B cell (primary cell): Measurements from ENCODE around the gene RAB31. TPM values are rescaled to one million over a fixed set of nuclear protein-coding genes. Genes with fewer than 3 reads are reported as not detected.
"Not testable (repeated sequence)": the region's sequence is repeated elsewhere in the genome, so short reads cannot be mapped to it uniquely, and the experiment has no call there.

Experiments used
- ATAC-seq: fragments of 200-7000 bp; cut with Tn5 transposase; one replicate; pipeline ENCODE4 v1.10.0; 2021; ENCODE audit warnings: low read depth, mild to moderate bottlenecking, moderate number of reproducible peaks, moderate library complexity
- CTCF ChIA-PET: fragments of 350-600 bp; sonication (Branson Sonifier 250); formaldehyde crosslinking; loops from one replicate; lab custom pipeline; 2021; ENCODE audit warnings: antibody characterized with exemption, inconsistent platforms; lab: Charles Lee
- POLR2A ChIA-PET: fragments of 350-600 bp; sonication (Branson Sonifier 250); formaldehyde crosslinking; loops from one replicate; lab custom pipeline; 2021; ENCODE audit warnings: antibody characterized with exemption; lab: Charles Lee
- DNase-seq: peaks from one replicate; pipeline ENCODE4 v3.0.0; 2013
- H2AFZ ChIP-seq: 2 replicates; pipeline ENCODE4 v1.6.1; 2012; ENCODE audit warnings: mild to moderate bottlenecking, low read depth, low read length; ENCODE audit not compliant: insufficient read depth, poor library complexity, severe bottlenecking
- H3K27ac ChIP-seq, 2 donors: 1 replicate in 1 of 2; 2 replicates in 1 of 2; pipeline ENCODE4 v1.5.1; 2012 to 2013; ENCODE audit warnings: low read length in 2 of 2, mild to moderate bottlenecking in 2 of 2, moderate library complexity in 1 of 2
- H3K27me3 ChIP-seq, 4 experiments: fragments of 200-600 bp in 1 of 4; sonication (generic) in 1 of 4; replicated peaks in 1 of 4; 1 replicate in 2 of 4; 2 replicates in 2 of 4; pipeline versions ENCODE4 v1.6.1 to v1.7.0; 2013 to 2016; ENCODE audit warnings: low read length in 3 of 4, mild to moderate bottlenecking in 2 of 4, mixed read lengths in 1 of 4, moderate library complexity in 1 of 4; ENCODE audit not compliant: insufficient read depth in 4 of 4, control insufficient read depth in 3 of 4; ENCODE audit errors: control extremely low read depth in 1 of 4
- H3K36me3 ChIP-seq, 2 experiments: replicated peaks in 1 of 2; 1 replicate in 1 of 2; 2 replicates in 1 of 2; pipeline versions ENCODE4 v1.6.1 to v1.7.1; 2013; ENCODE audit warnings: low read length in 1 of 2; ENCODE audit not compliant: insufficient read depth in 2 of 2, control insufficient read depth in 1 of 2; ENCODE audit errors: control extremely low read depth in 1 of 2, extremely low read depth in 1 of 2
- H3K4me1 ChIP-seq, 2 donors: fragments of 200-600 bp in 1 of 2; sonication (generic) in 1 of 2; 1 replicate in 1 of 2; 2 replicates in 1 of 2; pipeline versions ENCODE4 v1.5.1 to v1.6.1; 2013 to 2017; ENCODE audit warnings: low read length in 2 of 2; ENCODE audit not compliant: control insufficient read depth in 2 of 2, insufficient read depth in 2 of 2
- H3K4me2 ChIP-seq: replicated peaks from 2 replicates; pipeline ENCODE3; 2012; ENCODE audit warnings: mild to moderate bottlenecking, low read depth, low read length; ENCODE audit not compliant: poor library complexity, severe bottlenecking
- H3K4me3 ChIP-seq, 5 experiments: fragments of 200-600 bp in 1 of 5; sonication (generic) in 1 of 5; 1 replicate in 3 of 5; 2 replicates in 2 of 5; pipeline versions ENCODE4 v1.5.1 to v1.7.0; 2011 to 2016; ENCODE audit warnings: low read length in 4 of 5, mild to moderate bottlenecking in 4 of 5, low read depth in 2 of 5, control low read depth in 1 of 5, moderate library complexity in 1 of 5; ENCODE audit not compliant: insufficient read depth in 1 of 5; ENCODE audit errors: control extremely low read depth in 1 of 5, extremely low read depth in 1 of 5
- H3K79me2 ChIP-seq: fragments of 200-600 bp; sonication (generic); one replicate; pipeline ENCODE4 v1.6.0; 2016; ENCODE audit warnings: low read length; ENCODE audit not compliant: control insufficient read depth, insufficient read depth
- H3K9ac ChIP-seq: fragments of 200-600 bp; sonication (generic); 2 replicates; pipeline ENCODE4 v1.6.1; 2017; ENCODE audit warnings: mild to moderate bottlenecking, low read length, moderate library complexity
- H3K9me3 ChIP-seq, 3 donors: one replicate each; pipeline versions ENCODE4 v1.6.1 to v1.7.1; 2013; ENCODE audit warnings: low read length in 2 of 3; ENCODE audit not compliant: control insufficient read depth in 2 of 3, insufficient read depth in 1 of 3; ENCODE audit errors: control extremely low read depth in 1 of 3
- H4K20me1 ChIP-seq: 2 replicates; pipeline ENCODE4 v1.6.0; 2012; ENCODE audit warnings: mild to moderate bottlenecking, low read length; ENCODE audit not compliant: insufficient read depth, control insufficient read depth, poor library complexity, severe bottlenecking
- H3K27ac Mint-ChIP-seq: one replicate; pipeline ENCODE4 v1.8.0; 2021; ENCODE audit warnings: mixed read lengths
- H3K27me3 Mint-ChIP-seq: one replicate; pipeline ENCODE4 v1.8.0; 2021; ENCODE audit warnings: mixed read lengths
- H3K4me1 Mint-ChIP-seq: one replicate; pipeline ENCODE4 v1.8.0; 2021; ENCODE audit warnings: mixed read lengths
- H3K4me3 Mint-ChIP-seq: one replicate; pipeline ENCODE4 v1.8.0; 2021; ENCODE audit warnings: mixed read lengths
- H3K9me3 Mint-ChIP-seq: one replicate; pipeline ENCODE4 v1.8.0; 2022; ENCODE audit warnings: mixed read lengths; ENCODE audit not compliant: insufficient read depth
- EZH2 ChIP-seq: IDR thresholded peaks from 2 replicates; pipeline ENCODE4 v1.6.1; 2012; ENCODE audit warnings: borderline replicate concordance, low read depth, mild to moderate bottlenecking, moderate library complexity, low read length; ENCODE audit not compliant: insufficient read depth, poor library complexity, severe bottlenecking
- WGBS: methylation state at CpG from one replicate; pipeline ENCODE4 v1.1.5; 2013; ENCODE audit warnings: missing lambda C conversion rate; ENCODE audit not compliant: insufficient coverage; 5-methylcytosine and 5-hydroxymethylcytosine counted together
- intact Hi-C: fragments of 100-400 bp; cut with micrococcal nuclease; formaldehyde crosslinking; loops from one replicate; pipeline ENCODE4 v1.10.0; 2022
- polyA plus RNA-seq: library from polyadenylated mRNA; depleted of rRNA; stranded (reverse); fragments of >200 nt; gene quantifications from 2 replicates; pipeline ENCODE4 v1.2.3, GENCODE V29; 2012
- total RNA-seq, 2 donors: library from RNA; stranded (reverse); fragments of 120-200 nt in 1 of 2; gene quantifications; 1 replicate in 1 of 2; 2 replicates in 1 of 2; pipeline versions ENCODE4 v1.2.3 to v1.2.4, GENCODE V29; 2013 to 2022
- TF ChIP-seq, protein P1 (sequence below): fragments of 200-600 bp; IDR thresholded peaks from one replicate; pipeline ENCODE4 v1.8.0; 2022; ENCODE audit warnings: antibody characterized with exemption, mild to moderate bottlenecking

RAB31 gene
- total and polyA plus RNA-seq, 2 donors (not counting 1 experiment from before 2014, with no cell fraction given): 15.5 to 44.6 TPM

DNA sequence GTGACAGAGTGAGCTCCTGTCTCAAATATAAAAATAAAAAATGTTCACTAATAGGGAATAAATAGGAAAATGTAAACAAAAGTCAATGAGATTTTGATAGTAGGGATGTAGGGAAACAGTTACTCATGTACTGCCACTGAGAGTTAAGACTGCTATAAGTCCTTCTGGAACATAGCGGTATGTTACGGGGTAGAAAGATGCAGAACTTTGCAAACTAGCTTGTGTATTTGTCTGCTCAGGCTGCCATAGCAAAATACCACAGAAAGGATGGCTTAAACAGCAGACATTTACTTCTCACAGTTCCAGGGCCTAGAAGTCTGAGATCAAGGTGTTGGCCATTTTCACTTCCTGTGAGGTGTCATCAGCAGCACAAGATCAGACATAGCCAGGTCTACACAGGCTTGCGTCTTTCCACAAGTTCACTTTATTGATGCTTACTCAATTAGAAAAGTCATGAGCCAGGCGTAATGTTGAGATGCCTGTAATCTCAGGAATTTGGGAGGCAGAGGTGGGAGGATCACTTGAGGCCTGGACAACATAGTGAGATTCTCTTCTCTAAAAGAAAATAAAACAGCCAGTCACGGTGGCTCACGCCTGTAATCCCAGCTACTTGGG, 186.5 kb downstream of the RAB31 start:
- Mint-ChIP-seq H3K27ac (no peak overlapping the region), H3K4me3 (no peak overlapping the region), H3K9me3 (no peaks in the 10 kb centered on the region), H3K4me1 (no peaks in the 10 kb centered on the region), H3K27me3 (peaks cover 4% of the 10 kb centered on the region)
- no peak overlapping the region for H3K9ac ChIP-seq
- no peaks in the 10 kb centered on the region for H3K27me3 ChIP-seq
- WGBS: 100% methylated on average over 2 of the region's 6 CpGs
- ChIA-PET CTCF (no interaction called here), POLR2A (no interaction called here)
- H3K36me3 ChIP-seq: no peaks in the 10 kb centered on the region
- ATAC-seq (no peak), DNase-seq (no peak)
- no peak overlapping the region for H3K27ac ChIP-seq
- no peaks in the 10 kb centered on the region for H4K20me1 ChIP-seq
- no peak overlapping the region for H2AFZ ChIP-seq
- no peak overlapping the region for H3K4me2 ChIP-seq
- no peaks in the 10 kb centered on the region for H3K79me2 ChIP-seq
- intact Hi-C loops: no loop called here
- no peaks in the 10 kb centered on the region for H3K9me3 ChIP-seq
- no peak overlapping the region for H3K4me3 ChIP-seq
- TF ChIP-seq, protein P1, sequence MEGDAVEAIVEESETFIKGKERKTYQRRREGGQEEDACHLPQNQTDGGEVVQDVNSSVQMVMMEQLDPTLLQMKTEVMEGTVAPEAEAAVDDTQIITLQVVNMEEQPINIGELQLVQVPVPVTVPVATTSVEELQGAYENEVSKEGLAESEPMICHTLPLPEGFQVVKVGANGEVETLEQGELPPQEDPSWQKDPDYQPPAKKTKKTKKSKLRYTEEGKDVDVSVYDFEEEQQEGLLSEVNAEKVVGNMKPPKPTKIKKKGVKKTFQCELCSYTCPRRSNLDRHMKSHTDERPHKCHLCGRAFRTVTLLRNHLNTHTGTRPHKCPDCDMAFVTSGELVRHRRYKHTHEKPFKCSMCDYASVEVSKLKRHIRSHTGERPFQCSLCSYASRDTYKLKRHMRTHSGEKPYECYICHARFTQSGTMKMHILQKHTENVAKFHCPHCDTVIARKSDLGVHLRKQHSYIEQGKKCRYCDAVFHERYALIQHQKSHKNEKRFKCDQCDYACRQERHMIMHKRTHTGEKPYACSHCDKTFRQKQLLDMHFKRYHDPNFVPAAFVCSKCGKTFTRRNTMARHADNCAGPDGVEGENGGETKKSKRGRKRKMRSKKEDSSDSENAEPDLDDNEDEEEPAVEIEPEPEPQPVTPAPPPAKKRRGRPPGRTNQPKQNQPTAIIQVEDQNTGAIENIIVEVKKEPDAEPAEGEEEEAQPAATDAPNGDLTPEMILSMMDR: no peak
- H3K4me1 ChIP-seq: no peaks in the 10 kb centered on the region

DNA sequence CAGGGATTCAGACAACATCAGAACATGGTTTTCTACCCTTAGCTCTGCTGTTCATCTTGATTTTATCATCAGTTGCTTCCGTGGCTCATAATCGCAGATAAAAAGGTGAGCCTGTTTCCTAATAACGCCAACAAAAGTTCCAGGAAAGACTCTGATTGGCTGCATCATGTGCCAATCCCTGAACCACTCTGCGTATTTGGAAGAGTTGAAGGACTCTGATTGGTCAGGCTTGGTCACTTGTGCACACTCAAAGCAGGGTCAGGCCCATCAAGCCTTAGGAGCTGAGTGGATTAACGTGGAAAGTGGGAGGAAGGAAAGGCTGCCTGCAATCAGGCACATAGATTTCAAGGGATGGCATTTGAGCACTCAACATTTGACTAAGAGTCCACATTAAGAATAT, 189.0 kb downstream of the RAB31 start:
- no peak for DNase-seq
- no peaks in the 10 kb centered on the region for H3K4me1 Mint-ChIP-seq
- no peaks in the 10 kb centered on the region for H3K79me2 ChIP-seq
- no peak overlapping the region for H3K4me3 ChIP-seq
- H3K4me3 Mint-ChIP-seq: no peak overlapping the region
- ChIA-PET POLR2A (no interaction called here), CTCF (no interaction called here)
- intact Hi-C loops: no loop called here
- H2AFZ ChIP-seq: no peak overlapping the region
- H3K27me3 ChIP-seq: no peaks in the 10 kb centered on the region
- no peak for ATAC-seq
- H3K36me3 ChIP-seq: no peaks in the 10 kb centered on the region
- no peaks in the 10 kb centered on the region for H4K20me1 ChIP-seq
- no peaks in the 10 kb centered on the region for H3K9me3 Mint-ChIP-seq
- no peaks in the 10 kb centered on the region for H3K9me3 ChIP-seq
- H3K9ac ChIP-seq: no peak overlapping the region
- H3K4me1 ChIP-seq: no peaks in the 10 kb centered on the region
- no peak overlapping the region for H3K27ac Mint-ChIP-seq
- H3K27me3 Mint-ChIP-seq: peaks cover 4% of the 10 kb centered on the region
- no peak overlapping the region for H3K4me2 ChIP-seq
- H3K27ac ChIP-seq: no peak overlapping the region
- 95% methylated on average over 4 of the region's 5 CpGs for WGBS
- TF ChIP-seq, protein P1: no peak
- TF ChIP-seq EZH2: no peak

DNA sequence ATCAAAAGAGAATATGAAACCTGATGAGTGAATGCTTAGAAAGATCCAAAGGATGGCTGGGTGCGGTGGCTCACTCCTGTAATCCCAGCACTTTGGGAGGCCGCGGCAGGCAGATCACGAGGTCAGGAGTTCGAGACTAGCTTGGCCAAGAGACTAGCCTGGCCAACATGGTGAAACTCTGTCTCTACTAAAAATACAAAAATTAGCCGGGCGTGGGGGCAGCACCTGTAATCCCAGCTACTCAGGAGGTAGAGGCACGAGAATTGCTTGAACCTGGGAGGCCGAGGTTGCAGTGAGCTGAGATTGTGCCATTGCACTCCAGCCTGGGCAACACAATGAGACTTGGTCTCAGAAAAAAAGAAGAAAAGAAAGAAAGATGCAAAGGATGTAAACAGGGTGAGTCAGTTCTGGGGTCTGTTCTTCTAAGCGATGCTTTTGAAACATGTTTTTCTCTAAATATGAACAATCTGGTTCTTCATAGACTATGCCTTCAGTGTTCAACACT, 189.7 kb downstream of the RAB31 start:
- H3K4me3 ChIP-seq, H3K27ac ChIP-seq, CTCF ChIA-PET, intact Hi-C loops, H3K9ac ChIP-seq, H3K27me3 Mint-ChIP-seq, H3K4me3 Mint-ChIP-seq, H3K4me1 Mint-ChIP-seq, H3K27me3 ChIP-seq, H3K4me1 ChIP-seq, DNase-seq, H3K79me2 ChIP-seq, H2AFZ ChIP-seq, H3K9me3 Mint-ChIP-seq, ATAC-seq, H3K27ac Mint-ChIP-seq, H3K4me2 ChIP-seq, H3K9me3 ChIP-seq, POLR2A ChIA-PET, H3K36me3 ChIP-seq, H4K20me1 ChIP-seq: not testable (repeated sequence)
- 88% methylated on average over 9 of the region's 10 CpGs for WGBS
